Islet of Langerhans (tissue), 1 donor: Measurements from ENCODE around the gene LHFPL3.
"Not testable (repeated sequence)": the region's sequence is repeated elsewhere in the genome, so short reads cannot be mapped to it uniquely, and the experiment has no call there.

Experiments
- FAIRE-seq: peaks from one replicate; lab custom pipeline; 2011; peaks lifted over from hg19 to GRCh38; lab: Jason Lieb, UNC

Gene LHFPL3

DNA sequence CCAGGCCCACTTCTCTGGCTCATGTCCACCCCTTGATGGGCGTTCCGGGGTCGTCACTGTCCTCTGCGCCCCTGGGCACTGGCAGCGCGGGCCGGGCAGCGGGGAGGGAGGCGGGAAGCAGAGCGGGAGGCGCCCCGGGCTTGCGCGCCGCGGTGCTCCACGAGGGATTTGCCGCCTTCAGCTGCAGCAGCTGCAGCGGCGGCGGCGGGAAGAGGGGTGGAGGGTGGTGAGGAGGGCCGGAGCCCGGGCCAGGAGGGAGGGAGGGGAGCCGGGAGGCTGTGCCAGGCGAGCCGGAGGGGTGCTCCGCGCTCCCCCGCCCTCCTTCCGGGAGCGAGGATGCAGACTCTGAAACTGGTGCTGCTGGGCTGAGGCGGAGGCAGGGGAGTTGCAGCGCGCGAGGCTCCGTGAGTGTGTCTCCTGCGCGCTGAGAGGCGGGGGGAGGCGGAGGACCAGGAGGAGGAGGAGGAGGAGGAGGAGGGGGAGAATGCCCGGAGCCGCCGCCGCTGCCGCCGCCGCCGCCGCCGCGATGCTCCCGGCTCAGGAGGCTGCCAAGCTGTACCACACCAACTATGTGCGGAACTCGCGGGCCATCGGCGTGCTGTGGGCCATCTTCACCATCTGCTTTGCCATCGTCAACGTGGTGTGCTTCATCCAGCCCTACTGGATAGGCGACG lies at the start of gene LHFPL3:
Gene LHFPL3, plus strand, starts transcription at position 308 of the 674 bp plus-strand sequence.
- FAIRE-seq = no peak

- not testable (repeated sequence) for FAIRE-seq
These were observed 46.7 kb upstream of the LHFPL3 start for GRCh38 chr7:104281685-104282084.

DNA sequence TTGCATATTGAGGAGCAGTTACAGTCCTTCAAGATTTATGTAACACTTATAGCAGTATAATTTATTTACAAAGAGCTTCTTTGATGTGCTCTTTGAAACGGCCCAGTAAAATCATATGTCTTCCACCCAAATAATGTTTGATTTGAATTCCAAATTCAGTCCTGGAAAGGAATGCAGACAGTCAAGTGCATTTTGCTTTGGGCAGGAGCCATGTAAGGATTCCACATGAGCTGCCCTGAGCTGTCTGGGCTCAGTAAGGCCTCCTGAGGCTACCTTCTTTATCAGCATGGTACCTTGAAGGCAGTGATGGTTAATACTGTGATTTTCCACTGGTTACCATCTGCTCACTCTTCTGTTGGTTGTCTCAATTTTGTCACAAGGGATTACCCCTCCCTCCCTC lies 41.6 kb upstream of the LHFPL3 start:
- no peak for FAIRE-seq

DNA sequence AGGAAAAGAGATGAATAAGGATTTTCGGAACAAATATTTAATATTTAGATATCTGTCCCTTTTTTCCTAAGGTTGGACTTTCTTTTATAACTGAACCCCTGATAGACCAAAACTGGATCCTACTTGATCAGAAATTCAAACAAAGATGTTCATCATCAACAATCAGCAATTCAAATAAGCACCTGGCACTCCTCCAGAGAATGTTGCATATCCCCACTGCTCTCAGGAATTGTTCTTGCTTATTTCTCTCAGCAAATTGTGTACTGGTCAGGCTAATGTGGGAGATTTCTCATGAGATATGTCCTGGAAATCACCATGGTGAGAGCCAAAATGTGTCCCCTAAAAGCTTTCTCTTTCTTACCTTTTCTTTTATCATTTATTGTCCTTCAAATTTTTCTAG lies 40.3 kb upstream of the LHFPL3 start:
- no peak for FAIRE-seq

DNA sequence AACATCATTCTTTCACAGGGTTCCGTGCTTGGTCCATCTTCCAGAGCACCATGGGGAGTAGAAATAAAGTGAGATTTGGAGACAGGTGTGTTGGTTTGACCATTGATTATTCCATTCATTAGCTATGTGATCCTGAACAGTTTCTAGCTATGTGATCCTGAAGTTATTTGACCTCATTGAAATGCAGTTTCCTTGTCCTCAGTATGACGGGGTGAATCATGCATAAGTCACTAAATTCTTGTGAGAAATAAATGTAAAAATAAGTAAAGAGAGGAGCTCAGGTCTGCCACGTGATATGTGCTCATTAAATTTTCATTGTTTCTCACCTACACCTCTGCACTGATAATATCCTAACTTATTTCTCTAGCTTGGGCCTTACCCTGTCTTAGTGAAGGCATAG lies 34.1 kb upstream of the LHFPL3 start:
- FAIRE-seq = no peak

GRCh38 chr7:104296266-104296665 lies 32.1 kb upstream of the LHFPL3 start:
- FAIRE-seq = no peak

- FAIRE-seq = no peak
These were observed 31.5 kb upstream of the LHFPL3 start for GRCh38 chr7:104296900-104297299.

- FAIRE-seq = no peak
These were observed 29.1 kb upstream of the LHFPL3 start for GRCh38 chr7:104299323-104299722.

DNA sequence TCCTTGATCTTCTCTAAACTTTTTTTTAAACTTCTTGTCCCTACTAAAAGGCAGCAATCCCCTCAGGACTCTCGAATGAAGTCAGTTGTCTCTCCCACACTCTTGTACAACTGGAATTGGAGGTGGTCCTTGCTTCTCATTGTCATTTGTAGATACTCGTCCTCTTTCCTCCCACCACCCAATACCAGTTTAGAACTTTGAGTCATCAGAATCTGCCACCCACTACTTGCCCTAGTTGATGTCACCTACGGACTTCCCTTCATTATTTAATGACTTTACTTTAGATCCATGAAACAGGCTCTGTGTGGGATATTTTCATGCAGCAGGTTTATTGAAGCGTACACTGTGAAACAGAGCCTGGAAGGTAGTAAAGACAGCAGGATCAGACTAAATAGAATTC lies 28.6 kb upstream of the LHFPL3 start:
- no peak for FAIRE-seq

GRCh38 chr7:104306793-104307192 lies 21.6 kb upstream of the LHFPL3 start:
- FAIRE-seq = no peak

DNA sequence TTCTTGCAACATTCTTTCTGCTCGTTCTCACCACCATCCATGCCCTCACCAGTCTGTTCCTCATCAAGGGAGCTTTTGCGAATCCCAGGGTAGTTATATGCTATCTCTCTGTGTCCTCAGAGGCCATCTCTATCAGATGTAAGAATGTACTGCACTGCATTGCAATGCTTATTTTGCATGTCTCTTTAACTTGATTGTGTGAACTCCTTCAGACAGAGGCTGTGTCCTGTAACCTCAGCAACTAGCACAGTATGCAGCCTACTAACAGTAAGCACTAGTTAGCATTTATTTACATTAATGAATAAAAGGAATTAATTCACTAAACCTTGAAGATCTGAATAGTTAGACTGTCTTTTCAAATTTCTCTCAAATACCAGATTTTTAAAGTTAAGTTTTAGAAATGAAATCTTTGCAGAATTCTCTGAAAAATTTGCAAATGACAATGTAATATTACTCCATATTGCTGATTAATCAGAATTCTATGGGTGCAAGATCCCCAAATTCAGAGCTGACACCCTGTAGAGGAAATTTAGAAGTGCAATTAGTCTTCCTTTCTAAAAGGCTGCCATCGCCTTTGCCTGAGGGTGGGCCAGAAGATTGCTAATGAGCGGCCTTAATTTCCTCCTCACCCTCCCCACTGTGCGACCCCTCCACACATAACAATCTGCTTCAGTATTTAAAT lies 10.3 kb upstream of the LHFPL3 start:
- no peak for FAIRE-seq

DNA sequence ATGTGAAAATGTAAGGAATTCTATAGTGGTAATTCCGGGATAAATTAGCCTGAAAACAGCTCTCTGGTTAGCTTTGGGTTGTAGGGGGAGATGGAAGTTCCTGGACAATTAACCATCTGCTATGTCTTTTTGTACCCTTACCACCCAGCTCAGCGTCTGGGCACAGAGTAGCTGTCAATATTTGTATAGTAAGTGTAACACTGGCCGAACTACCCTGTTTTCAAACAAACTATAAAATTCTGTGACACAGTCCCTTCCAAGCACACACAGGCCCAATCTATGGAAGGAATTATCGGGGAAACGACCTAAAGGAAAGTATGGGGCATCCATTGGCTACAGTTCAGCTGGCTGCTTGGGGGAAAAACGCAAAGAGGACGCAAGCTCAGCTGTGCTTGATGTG lies 869 bp upstream of the LHFPL3 start:
- FAIRE-seq = no peak

GRCh38 chr7:104327938-104328295 lies 486 bp upstream of the LHFPL3 start:
- FAIRE-seq = no peak

GRCh38 chr7:104328970-104329825 lies 795 bp downstream of the LHFPL3 start:
- FAIRE-seq = no peak

GRCh38 chr7:104341546-104341945 lies 13.1 kb downstream of the LHFPL3 start:
- no peak for FAIRE-seq

DNA sequence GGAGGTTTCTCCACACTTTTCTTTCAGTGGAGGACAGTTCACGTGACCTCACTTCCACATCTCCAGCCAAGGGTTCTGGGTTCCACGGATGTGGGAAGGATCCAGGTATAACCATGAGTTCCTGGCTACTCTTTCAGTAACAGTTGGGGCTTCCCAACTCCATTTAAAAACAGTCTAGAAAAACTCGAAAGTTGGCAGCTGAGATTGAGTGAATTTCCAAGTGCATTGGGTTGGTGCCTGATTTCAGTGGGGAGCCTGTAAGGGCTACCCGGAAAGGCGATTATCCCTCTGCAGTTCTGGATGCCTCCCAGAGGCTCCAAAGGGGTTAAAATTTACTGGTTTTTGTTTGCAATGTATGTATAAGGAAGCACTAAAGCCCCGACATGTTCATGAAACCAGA lies 24.3 kb downstream of the LHFPL3 start:
- FAIRE-seq = no peak

DNA sequence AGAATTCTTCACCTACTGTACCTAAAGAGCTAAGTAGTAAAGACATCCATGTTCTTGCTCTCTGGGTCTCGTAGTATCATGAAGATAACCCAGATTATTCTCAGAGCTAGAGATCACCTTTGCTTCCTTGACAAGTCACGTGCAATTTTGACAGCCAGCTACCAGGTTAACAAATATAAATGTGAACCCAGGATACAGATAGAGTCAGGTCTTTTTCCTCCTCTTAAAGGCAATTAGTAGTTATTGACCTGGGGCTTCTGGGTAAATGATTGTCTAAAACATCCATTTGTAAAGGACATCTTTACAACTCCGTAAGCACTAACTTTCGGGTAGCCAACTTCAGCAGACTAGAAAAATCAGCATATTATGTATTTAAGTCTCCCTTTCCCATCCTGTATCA lies 28.8 kb downstream of the LHFPL3 start:
- FAIRE-seq = no peak

DNA sequence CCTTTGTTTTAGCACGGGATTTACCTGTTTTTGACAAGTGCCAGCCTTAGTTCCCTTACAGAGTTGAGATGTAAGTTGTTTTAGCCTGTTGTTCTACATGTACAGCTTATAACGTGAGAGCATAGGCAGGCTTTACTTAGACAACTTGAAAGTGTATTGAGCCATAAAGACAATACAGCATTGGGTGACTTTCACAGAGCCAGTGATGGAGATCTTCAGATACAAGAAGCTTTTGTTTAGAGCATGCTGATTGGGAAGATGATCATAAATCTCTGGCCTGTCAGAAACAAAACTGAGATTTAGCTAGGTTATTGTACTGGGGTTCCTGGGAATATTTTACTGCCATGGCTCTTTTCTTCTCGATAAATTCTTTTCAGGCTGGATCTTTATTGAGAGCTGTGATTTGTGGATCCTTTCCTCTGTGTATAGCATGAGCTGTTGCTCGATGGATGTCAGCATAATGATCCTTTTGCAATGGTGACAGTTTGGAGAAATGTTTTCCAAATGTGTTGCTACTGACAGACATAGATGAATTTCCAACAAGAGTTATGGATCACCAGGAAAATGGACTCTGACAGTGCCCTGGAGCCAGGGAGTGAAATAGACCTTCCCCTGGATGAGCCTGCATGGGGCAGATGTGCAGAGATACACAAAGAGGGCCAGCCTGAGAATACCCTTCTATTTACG lies 30.2 kb downstream of the LHFPL3 start:
- FAIRE-seq = no peak

- no peak for FAIRE-seq
These were observed 34.4 kb downstream of the LHFPL3 start for GRCh38 chr7:104362756-104363155.

DNA sequence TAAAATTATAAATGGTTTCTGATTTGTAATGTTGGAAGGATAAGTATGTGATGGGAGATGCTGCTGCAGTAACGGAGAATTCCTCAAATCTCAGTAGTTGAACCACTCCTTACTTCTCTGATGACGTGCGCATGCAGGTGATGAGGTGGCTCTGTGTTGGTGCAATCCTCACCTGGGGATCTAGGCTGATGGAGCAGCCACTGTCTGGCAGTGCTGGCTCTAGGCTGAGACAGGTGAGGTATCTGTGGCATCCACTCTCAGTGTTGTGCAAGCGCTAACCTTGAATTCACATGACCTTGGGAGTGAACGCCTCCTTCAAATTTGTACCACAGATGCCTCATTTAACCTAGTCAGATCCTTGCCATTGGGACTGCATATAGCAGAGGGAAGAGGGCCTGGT lies 35.0 kb downstream of the LHFPL3 start:
- FAIRE-seq = no peak

GRCh38 chr7:104366390-104366789 lies 38.0 kb downstream of the LHFPL3 start:
- FAIRE-seq = no peak

DNA sequence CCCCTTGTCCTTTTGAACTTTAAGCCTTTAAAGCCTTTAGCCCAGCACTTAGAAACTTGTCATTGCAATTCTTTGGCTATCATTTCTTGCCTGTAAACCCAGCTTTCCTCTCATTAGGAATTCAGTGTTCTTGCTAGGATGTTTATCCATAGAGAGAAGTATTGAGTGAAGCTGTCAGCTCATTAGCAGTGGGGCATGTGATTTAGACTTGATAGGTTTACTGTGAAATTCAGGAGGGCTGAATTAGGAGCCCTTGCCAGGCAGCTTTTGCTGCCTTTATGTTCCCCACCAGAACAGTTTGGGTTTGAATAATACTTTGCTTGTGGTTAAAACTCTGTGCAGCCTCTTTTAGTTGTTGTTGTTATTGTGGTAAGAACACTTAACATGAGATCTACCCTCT lies 39.5 kb downstream of the LHFPL3 start:
- FAIRE-seq = no peak
